Activated CD4-positive, alpha-beta T cell treated with anti-CD3 and anti-CD28 coated beads, Interleukin-2, amount 10 ng/mL, durations not matched to agents 7 days and 5 days (primary cell): Measurements from ENCODE around the gene RNF25. TPM values are rescaled to one million over a fixed set of nuclear protein-coding genes. Genes with fewer than 3 reads are reported as not detected.

Experiments
- CTCF ChIA-PET: fragments of 350-600 bp; sonication (Branson Sonifier 250); formaldehyde crosslinking; loops from one replicate; lab custom pipeline; 2021; ENCODE audit warnings: antibody characterized with exemption; lab: Charles Lee
- POLR2A ChIA-PET: fragments of 350-600 bp; sonication (Branson Sonifier 250); formaldehyde crosslinking; loops from one replicate; lab custom pipeline; 2021; ENCODE audit warnings: antibody characterized with exemption; lab: Charles Lee
- DNase-seq: peaks from one replicate; pipeline ENCODE4 v3.0.0-alpha.2; 2020
- H3K27ac Mint-ChIP-seq: one replicate; pipeline ENCODE4 v1.8.0; 2021; ENCODE audit warnings: mild to moderate bottlenecking, moderate library complexity, mixed read lengths
- H3K27me3 Mint-ChIP-seq: one replicate; pipeline ENCODE4 v1.8.0; 2021; ENCODE audit warnings: mixed read lengths
- H3K36me3 Mint-ChIP-seq: one replicate; pipeline ENCODE4 v1.8.0; 2021; ENCODE audit warnings: low read depth, mixed read lengths
- H3K4me1 Mint-ChIP-seq: one replicate; pipeline ENCODE4 v1.8.0; 2021; ENCODE audit warnings: mixed read lengths
- H3K4me3 Mint-ChIP-seq: one replicate; pipeline ENCODE4 v1.8.0; 2021; ENCODE audit warnings: mild to moderate bottlenecking, moderate library complexity, mixed read lengths
- H3K9me3 Mint-ChIP-seq: one replicate; pipeline ENCODE4 v1.8.0; 2021; ENCODE audit warnings: mixed read lengths
- total RNA-seq, 2 experiments: library from RNA; stranded (reverse); gene quantifications; one replicate each; pipeline ENCODE4 v1.2.3, GENCODE V29; 2021

Gene RNF25
- total RNA-seq, 2 experiments from 2014 or later = 20.6 to 29.8 TPM

GRCh38 chr2:218618102-218618860 is 53.5 kb downstream of the RNF25 start:
- Mint-ChIP-seq H3K27ac (peak overlapping the region; percentile 10), H3K27me3 (no peaks in the 10 kb centered on the region), H3K9me3 (no peaks in the 10 kb centered on the region), H3K4me3 (no peak overlapping the region), H3K4me1 (no peaks in the 10 kb centered on the region), H3K36me3 (no peaks in the 10 kb centered on the region)
- ChIA-PET CTCF (interaction anchor here (0.6 kb wide), 1 partner anchor 104 kb away, joined by 6 read pairs; no protein-coding TSS in a partner anchor), POLR2A (no interaction called here)
- DNase-seq = no peak

DNA sequence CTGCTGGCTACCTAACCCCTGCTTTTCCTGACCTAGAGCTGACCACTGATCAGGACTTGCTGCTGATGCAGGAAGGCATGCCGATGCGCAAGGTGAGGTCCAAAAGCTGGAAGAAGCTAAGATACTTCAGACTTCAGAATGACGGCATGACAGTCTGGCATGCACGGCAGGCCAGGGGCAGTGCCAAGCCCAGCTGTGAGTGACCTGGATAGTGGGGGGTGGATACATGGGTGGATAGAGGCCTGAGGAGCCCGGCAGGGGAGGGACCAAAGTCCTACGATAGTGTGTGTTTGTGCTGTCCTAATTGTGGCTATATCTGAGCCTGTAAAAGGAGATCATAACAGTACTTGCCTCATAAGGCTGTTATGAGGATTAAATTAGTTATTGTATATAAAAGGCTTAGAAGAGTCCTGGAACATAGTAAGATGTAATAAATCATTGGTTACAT is 55.9 kb downstream of the RNF25 start:
- POLR2A ChIA-PET = no interaction called here
- H3K27me3 Mint-ChIP-seq = peaks cover 4% of the 10 kb centered on the region
- H3K27ac Mint-ChIP-seq = no peak overlapping the region
- H3K36me3 Mint-ChIP-seq = no peaks in the 10 kb centered on the region
- no peaks in the 10 kb centered on the region for H3K4me1 Mint-ChIP-seq
- H3K4me3 Mint-ChIP-seq = no peak overlapping the region
- CTCF ChIA-PET = interaction anchor here (0.5 to 1.3 kb wide), 4 partner anchors 9 to 72 kb away, joined by 3 read pairs; no protein-coding TSS in a partner anchor
- DNase-seq = no peak
- no peaks in the 10 kb centered on the region for H3K9me3 Mint-ChIP-seq

Other genes starting within 250 kb of the RNF25 start
- gene USP37, start 103.7 kb downstream of the RNF25 start, total RNA-seq = 10 to 100 TPM; 27.4 to 30.5 TPM
- gene CNOT9, start 103.2 kb downstream of the RNF25 start, total RNA-seq = 10 to 100 TPM; 71.0 to 80.9 TPM
- gene PLCD4, start 64.1 kb downstream of the RNF25 start, total RNA-seq = under 1 TPM; 0.15 to 0.30 TPM
- 10 to 100 TPM; 46.8 to 48.6 TPM for gene ZNF142, start 12.4 kb downstream of the RNF25 start, total RNA-seq
- 10 to 100 TPM; 53.4 to 58.6 TPM for gene BCS1L, start 12.3 kb downstream of the RNF25 start, total RNA-seq
- 10 to 100 TPM; 14.6 to 17.3 TPM for gene STK36, start 84 bp upstream of the RNF25 start, total RNA-seq
- gene TTLL4, start 38.8 kb upstream of the RNF25 start, total RNA-seq = 10 to 100 TPM; 31.6 TPM
- gene CYP27A1, start 110.1 kb upstream of the RNF25 start, total RNA-seq = under 1 TPM; 0.08 to 0.22 TPM
- gene PRKAG3, start 159.8 kb upstream of the RNF25 start, total RNA-seq = not detected
- gene WNT6, start 187.8 kb upstream of the RNF25 start, total RNA-seq = not detected
- under 1 TPM; 0.10 TPM for gene WNT10A, start 208.8 kb upstream of the RNF25 start, total RNA-seq